ENCODE results near the gene DNAJC27.

DNA sequence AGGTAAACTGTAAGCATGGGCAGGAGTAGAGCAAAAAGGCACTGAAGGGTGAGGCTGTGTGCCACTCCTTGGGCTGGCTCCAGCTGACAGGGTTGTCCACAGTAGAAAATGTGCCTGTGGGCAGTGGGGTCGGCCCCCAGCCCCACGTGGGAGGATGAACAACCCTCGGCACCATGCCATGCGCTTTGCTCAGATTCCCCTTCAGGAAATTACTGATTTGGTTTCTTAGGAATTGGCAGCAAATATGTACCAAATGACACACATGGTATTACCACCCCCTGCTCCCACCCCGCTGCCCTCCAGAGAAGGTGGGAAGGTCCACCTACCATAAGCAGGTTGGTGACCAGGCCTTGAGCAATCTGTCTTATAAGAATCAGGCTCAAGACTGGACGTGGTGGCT is 65.3 kb downstream of the DNAJC27 start:
- TF ChIP-seq, protein P1, sequence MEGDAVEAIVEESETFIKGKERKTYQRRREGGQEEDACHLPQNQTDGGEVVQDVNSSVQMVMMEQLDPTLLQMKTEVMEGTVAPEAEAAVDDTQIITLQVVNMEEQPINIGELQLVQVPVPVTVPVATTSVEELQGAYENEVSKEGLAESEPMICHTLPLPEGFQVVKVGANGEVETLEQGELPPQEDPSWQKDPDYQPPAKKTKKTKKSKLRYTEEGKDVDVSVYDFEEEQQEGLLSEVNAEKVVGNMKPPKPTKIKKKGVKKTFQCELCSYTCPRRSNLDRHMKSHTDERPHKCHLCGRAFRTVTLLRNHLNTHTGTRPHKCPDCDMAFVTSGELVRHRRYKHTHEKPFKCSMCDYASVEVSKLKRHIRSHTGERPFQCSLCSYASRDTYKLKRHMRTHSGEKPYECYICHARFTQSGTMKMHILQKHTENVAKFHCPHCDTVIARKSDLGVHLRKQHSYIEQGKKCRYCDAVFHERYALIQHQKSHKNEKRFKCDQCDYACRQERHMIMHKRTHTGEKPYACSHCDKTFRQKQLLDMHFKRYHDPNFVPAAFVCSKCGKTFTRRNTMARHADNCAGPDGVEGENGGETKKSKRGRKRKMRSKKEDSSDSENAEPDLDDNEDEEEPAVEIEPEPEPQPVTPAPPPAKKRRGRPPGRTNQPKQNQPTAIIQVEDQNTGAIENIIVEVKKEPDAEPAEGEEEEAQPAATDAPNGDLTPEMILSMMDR (IDR thresholded peaks at IDR 0.05; ENCODE audit: low read depth, low read length) = no peak
- TF ChIP-seq EZH2phosphoT487 (IDR thresholded peaks at IDR 0.05; ENCODE audit: low read depth) = no peak
